ENCODE measurements around the gene IPO5. TPM values are rescaled to one million over a fixed set of nuclear protein-coding genes. Genes with fewer than 3 reads are reported as not detected.

Gene IPO5
- total RNA-seq, 2 experiments from 2014 or later, result 270 to 277 TPM

Other genes starting within 250 kb of the IPO5 start
- gene FARP1, start 189.4 kb downstream of the IPO5 start, total RNA-seq, result under 1 TPM; 0.21 to 0.48 TPM
- not detected for gene RNF113B, start 223.6 kb downstream of the IPO5 start, total RNA-seq

All from activated naive CD8-positive, alpha-beta T cell treated with anti-CD3 and anti-CD28 coated beads for 36 hours (primary cell).